HG02759 (cell line): ENCODE measurements around the gene MYO9A.

ENCODE experiments used
- ATAC-seq: cut with Tn5 transposase; IDR thresholded peaks from one replicate; pipeline ENCODE4 v1.9.1; 2021; ENCODE audit warnings: mild to moderate bottlenecking, moderate library complexity; ENCODE audit not compliant: unreplicated experiment

Gene MYO9A

GRCh38 chr15:71791975-71792374, 326.0 kb downstream of the MYO9A start:
- no peak for ATAC-seq

GRCh38 chr15:71790081-71790480, 327.9 kb downstream of the MYO9A start:
- no peak for ATAC-seq

GRCh38 chr15:71789616-71790015, 328.3 kb downstream of the MYO9A start:
- ATAC-seq, result no peak

GRCh38 chr15:71788646-71789579, 329.0 kb downstream of the MYO9A start:
- ATAC-seq, result no peak

GRCh38 chr15:71786673-71787072, 331.3 kb downstream of the MYO9A start:
- no peak for ATAC-seq

- ATAC-seq, result no peak
Observed at GRCh38 chr15:71785996-71786395, 332.0 kb downstream of the MYO9A start.

- ATAC-seq, result no peak
Observed at GRCh38 chr15:71784719-71785118, 333.2 kb downstream of the MYO9A start.

GRCh38 chr15:71782422-71783165, 335.4 kb downstream of the MYO9A start:
- ATAC-seq, result no peak

GRCh38 chr15:71781965-71782265, 336.0 kb downstream of the MYO9A start:
- ATAC-seq, result no peak

GRCh38 chr15:71781179-71781964, 336.6 kb downstream of the MYO9A start:
- peak; percentile 48 for ATAC-seq

GRCh38 chr15:71780115-71780976, 337.6 kb downstream of the MYO9A start:
- ATAC-seq, result peak; percentile 57

- no peak for ATAC-seq
Observed at GRCh38 chr15:71779073-71779797, 338.7 kb downstream of the MYO9A start.

- no peak for ATAC-seq
Observed at GRCh38 chr15:71777216-71777943, 340.6 kb downstream of the MYO9A start.

- no peak for ATAC-seq
Observed at GRCh38 chr15:71776304-71776703, 341.6 kb downstream of the MYO9A start.

GRCh38 chr15:71775856-71776255, 342.1 kb downstream of the MYO9A start:
- ATAC-seq, result no peak

GRCh38 chr15:71773206-71773859, 344.6 kb downstream of the MYO9A start:
- ATAC-seq, result no peak
